ENCODE results near the gene ZNF148. TPM values are rescaled to one million over a fixed set of nuclear protein-coding genes. Genes with fewer than 3 reads are reported as not detected.

ZNF148 gene
- total RNA-seq, 1 experiment from 2014 or later = 19.7 TPM

DNA sequence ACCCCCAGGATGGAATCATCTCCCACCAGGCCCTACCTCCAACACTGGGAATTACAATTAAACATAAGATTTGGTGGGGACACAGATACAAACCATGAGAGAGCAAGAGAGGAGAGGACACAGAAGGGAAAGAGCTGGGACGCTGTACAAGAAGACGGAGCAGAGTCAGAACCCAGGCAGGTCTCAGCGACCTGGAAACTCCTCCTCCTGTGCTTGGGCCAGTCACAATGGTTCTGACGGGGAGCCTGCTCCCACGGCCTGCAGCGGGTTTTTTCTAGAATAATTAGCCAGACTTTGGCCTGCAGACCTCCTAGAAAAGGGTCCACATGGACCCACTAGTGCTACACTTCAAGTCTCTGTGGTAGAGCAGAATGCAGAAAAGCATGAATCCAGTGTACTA lies 168.2 kb downstream of the ZNF148 start:
- Mint-ChIP-seq H3K27ac (no peak overlapping the region), H3K4me1 (peaks cover 10% of the 10 kb centered on the region), H3K36me3 (0 out of 2 replicates have a peak, but pooled peaks cover 2% of the 10 kb centered on the region), H3K27me3 (ENCODE audit: low read depth) (peaks cover 3% of the 10 kb centered on the region; the same call in 1 of the 2 replicates), H3K9me3 (no peaks in the 10 kb centered on the region), H3K4me3 (no peak overlapping the region)
- ATAC-seq (no peak), DNase-seq (ENCODE audit: low spot score) (no peak)
- TF ChIP-seq EMX1 (CRISPR knock-in tag; IDR thresholded peaks at IDR 0.05) (no peak), ZNF138 (CRISPR knock-in tag; conservative IDR thresholded peaks at IDR 0.05) (no peak), MXD4 (CRISPR knock-in tag; IDR thresholded peaks at IDR 0.05; ENCODE audit: borderline replicate concordance) (no peak), JUN (CRISPR knock-in tag; IDR thresholded peaks at IDR 0.05) (no peak), ZNF232 (CRISPR knock-in tag; IDR thresholded peaks at IDR 0.05) (no peak), ZNF671 (CRISPR knock-in tag; IDR thresholded peaks at IDR 0.05) (no peak), TP53 (CRISPR knock-in tag; IDR thresholded peaks at IDR 0.05) (no peak), SMAD3 (CRISPR knock-in tag; IDR thresholded peaks at IDR 0.05; ENCODE audit: borderline replicate concordance) (no peak), TCF7 (CRISPR knock-in tag; IDR thresholded peaks at IDR 0.05; ENCODE audit: low read depth) (no peak), ZNF263 (CRISPR knock-in tag; IDR thresholded peaks at IDR 0.05; ENCODE audit: low read depth) (no peak), ZBTB21 (CRISPR knock-in tag; IDR thresholded peaks at IDR 0.05; ENCODE audit: borderline replicate concordance) (no peak)
- TF ChIP-seq, protein P1, sequence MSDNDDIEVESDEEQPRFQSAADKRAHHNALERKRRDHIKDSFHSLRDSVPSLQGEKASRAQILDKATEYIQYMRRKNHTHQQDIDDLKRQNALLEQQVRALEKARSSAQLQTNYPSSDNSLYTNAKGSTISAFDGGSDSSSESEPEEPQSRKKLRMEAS (CRISPR knock-in tag; IDR thresholded peaks at IDR 0.05) = no peak
- TF ChIP-seq, protein P2, sequence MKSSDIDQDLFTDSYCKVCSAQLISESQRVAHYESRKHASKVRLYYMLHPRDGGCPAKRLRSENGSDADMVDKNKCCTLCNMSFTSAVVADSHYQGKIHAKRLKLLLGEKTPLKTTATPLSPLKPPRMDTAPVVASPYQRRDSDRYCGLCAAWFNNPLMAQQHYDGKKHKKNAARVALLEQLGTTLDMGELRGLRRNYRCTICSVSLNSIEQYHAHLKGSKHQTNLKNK (CRISPR knock-in tag; IDR thresholded peaks at IDR 0.05) = no peak
- TF ChIP-seq, protein P3, sequence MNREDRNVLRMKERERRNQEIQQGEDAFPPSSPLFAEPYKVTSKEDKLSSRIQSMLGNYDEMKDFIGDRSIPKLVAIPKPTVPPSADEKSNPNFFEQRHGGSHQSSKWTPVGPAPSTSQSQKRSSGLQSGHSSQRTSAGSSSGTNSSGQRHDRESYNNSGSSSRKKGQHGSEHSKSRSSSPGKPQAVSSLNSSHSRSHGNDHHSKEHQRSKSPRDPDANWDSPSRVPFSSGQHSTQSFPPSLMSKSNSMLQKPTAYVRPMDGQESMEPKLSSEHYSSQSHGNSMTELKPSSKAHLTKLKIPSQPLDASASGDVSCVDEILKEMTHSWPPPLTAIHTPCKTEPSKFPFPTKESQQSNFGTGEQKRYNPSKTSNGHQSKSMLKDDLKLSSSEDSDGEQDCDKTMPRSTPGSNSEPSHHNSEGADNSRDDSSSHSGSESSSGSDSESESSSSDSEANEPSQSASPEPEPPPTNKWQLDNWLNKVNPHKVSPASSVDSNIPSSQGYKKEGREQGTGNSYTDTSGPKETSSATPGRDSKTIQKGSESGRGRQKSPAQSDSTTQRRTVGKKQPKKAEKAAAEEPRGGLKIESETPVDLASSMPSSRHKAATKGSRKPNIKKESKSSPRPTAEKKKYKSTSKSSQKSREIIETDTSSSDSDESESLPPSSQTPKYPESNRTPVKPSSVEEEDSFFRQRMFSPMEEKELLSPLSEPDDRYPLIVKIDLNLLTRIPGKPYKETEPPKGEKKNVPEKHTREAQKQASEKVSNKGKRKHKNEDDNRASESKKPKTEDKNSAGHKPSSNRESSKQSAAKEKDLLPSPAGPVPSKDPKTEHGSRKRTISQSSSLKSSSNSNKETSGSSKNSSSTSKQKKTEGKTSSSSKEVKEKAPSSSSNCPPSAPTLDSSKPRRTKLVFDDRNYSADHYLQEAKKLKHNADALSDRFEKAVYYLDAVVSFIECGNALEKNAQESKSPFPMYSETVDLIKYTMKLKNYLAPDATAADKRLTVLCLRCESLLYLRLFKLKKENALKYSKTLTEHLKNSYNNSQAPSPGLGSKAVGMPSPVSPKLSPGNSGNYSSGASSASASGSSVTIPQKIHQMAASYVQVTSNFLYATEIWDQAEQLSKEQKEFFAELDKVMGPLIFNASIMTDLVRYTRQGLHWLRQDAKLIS (CRISPR knock-in tag; IDR thresholded peaks at IDR 0.05; ENCODE audit: borderline replicate concordance) = no peak
- TF ChIP-seq, protein P4, sequence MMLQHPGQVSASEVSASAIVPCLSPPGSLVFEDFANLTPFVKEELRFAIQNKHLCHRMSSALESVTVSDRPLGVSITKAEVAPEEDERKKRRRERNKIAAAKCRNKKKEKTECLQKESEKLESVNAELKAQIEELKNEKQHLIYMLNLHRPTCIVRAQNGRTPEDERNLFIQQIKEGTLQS (CRISPR knock-in tag; conservative IDR thresholded peaks at IDR 0.05) = no peak
- TF ChIP-seq, protein P5, sequence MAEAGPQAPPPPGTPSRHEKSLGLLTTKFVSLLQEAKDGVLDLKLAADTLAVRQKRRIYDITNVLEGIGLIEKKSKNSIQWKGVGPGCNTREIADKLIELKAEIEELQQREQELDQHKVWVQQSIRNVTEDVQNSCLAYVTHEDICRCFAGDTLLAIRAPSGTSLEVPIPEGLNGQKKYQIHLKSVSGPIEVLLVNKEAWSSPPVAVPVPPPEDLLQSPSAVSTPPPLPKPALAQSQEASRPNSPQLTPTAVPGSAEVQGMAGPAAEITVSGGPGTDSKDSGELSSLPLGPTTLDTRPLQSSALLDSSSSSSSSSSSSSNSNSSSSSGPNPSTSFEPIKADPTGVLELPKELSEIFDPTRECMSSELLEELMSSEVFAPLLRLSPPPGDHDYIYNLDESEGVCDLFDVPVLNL (CRISPR knock-in tag; IDR thresholded peaks at IDR 0.05; ENCODE audit: borderline replicate concordance, low read depth) = no peak
- TF ChIP-seq, protein P6, sequence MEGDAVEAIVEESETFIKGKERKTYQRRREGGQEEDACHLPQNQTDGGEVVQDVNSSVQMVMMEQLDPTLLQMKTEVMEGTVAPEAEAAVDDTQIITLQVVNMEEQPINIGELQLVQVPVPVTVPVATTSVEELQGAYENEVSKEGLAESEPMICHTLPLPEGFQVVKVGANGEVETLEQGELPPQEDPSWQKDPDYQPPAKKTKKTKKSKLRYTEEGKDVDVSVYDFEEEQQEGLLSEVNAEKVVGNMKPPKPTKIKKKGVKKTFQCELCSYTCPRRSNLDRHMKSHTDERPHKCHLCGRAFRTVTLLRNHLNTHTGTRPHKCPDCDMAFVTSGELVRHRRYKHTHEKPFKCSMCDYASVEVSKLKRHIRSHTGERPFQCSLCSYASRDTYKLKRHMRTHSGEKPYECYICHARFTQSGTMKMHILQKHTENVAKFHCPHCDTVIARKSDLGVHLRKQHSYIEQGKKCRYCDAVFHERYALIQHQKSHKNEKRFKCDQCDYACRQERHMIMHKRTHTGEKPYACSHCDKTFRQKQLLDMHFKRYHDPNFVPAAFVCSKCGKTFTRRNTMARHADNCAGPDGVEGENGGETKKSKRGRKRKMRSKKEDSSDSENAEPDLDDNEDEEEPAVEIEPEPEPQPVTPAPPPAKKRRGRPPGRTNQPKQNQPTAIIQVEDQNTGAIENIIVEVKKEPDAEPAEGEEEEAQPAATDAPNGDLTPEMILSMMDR (IDR thresholded peaks at IDR 0.05) = no peak
- POLR2A ChIA-PET = no interaction called here
- CTCF ChIA-PET = interaction anchor here (1.5 kb wide), 1 partner anchor 15 kb away, joined by 3 read pairs; no protein-coding TSS in a partner anchor

DNA sequence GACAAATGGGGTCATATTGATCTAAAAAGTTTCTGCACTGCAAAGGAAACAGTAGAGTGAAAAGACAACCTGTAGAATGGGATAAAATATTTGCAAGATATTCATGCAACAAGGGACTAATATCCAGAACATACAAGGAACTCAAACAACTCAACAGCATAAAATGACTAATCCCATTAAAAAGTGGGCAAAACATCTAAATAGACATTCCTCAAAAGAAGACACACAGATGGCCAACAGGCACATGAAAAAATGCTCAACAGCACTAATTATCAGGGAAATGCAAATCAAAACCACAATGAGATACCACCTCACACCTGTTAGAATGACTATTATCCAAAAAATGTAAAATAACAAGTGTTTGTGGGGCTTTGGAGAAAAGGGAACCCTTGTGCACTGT lies 171.4 kb downstream of the ZNF148 start:
- CTCF ChIA-PET = interaction anchor here (1.2 kb wide), 1 partner anchor 12 kb away, joined by 3 read pairs; no protein-coding TSS in a partner anchor
- no peaks in the 10 kb centered on the region for H3K36me3 Mint-ChIP-seq
- no peaks in the 10 kb centered on the region for H3K9me3 Mint-ChIP-seq
- POLR2A ChIA-PET = no interaction called here
- H3K4me3 Mint-ChIP-seq = no peak overlapping the region
- H3K27me3 Mint-ChIP-seq (ENCODE audit: low read depth) = no peaks in the 10 kb centered on the region
- no peak overlapping the region for H3K27ac Mint-ChIP-seq
- ATAC-seq (no peak), DNase-seq (ENCODE audit: low spot score) (no peak)
- H3K4me1 Mint-ChIP-seq = 0 out of 2 replicates have a peak, but pooled peaks cover 3% of the 10 kb centered on the region
- TF ChIP-seq, protein P7, sequence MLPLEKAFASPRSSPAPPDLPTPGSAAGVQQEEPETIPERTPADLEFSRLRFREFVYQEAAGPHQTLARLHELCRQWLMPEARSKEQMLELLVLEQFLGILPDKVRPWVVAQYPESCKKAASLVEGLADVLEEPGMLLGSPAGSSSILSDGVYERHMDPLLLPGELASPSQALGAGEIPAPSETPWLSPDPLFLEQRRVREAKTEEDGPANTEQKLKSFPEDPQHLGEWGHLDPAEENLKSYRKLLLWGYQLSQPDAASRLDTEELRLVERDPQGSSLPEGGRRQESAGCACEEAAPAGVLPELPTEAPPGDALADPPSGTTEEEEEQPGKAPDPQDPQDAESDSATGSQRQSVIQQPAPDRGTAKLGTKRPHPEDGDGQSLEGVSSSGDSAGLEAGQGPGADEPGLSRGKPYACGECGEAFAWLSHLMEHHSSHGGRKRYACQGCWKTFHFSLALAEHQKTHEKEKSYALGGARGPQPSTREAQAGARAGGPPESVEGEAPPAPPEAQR (CRISPR knock-in tag; IDR thresholded peaks at IDR 0.05) = no peak
- TF ChIP-seq RELA (CRISPR knock-in tag; IDR thresholded peaks at IDR 0.05; ENCODE audit: borderline replicate concordance) (no peak), NR1H2 (CRISPR knock-in tag; IDR thresholded peaks at IDR 0.05) (no peak)
- TF ChIP-seq, protein P2 (CRISPR knock-in tag; IDR thresholded peaks at IDR 0.05) = no peak
- TF ChIP-seq, protein P8, sequence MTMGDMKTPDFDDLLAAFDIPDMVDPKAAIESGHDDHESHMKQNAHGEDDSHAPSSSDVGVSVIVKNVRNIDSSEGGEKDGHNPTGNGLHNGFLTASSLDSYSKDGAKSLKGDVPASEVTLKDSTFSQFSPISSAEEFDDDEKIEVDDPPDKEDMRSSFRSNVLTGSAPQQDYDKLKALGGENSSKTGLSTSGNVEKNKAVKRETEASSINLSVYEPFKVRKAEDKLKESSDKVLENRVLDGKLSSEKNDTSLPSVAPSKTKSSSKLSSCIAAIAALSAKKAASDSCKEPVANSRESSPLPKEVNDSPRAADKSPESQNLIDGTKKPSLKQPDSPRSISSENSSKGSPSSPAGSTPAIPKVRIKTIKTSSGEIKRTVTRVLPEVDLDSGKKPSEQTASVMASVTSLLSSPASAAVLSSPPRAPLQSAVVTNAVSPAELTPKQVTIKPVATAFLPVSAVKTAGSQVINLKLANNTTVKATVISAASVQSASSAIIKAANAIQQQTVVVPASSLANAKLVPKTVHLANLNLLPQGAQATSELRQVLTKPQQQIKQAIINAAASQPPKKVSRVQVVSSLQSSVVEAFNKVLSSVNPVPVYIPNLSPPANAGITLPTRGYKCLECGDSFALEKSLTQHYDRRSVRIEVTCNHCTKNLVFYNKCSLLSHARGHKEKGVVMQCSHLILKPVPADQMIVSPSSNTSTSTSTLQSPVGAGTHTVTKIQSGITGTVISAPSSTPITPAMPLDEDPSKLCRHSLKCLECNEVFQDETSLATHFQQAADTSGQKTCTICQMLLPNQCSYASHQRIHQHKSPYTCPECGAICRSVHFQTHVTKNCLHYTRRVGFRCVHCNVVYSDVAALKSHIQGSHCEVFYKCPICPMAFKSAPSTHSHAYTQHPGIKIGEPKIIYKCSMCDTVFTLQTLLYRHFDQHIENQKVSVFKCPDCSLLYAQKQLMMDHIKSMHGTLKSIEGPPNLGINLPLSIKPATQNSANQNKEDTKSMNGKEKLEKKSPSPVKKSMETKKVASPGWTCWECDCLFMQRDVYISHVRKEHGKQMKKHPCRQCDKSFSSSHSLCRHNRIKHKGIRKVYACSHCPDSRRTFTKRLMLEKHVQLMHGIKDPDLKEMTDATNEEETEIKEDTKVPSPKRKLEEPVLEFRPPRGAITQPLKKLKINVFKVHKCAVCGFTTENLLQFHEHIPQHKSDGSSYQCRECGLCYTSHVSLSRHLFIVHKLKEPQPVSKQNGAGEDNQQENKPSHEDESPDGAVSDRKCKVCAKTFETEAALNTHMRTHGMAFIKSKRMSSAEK (CRISPR knock-in tag; IDR thresholded peaks at IDR 0.05; ENCODE audit: borderline replicate concordance) = no peak
